IgD-negative memory B cell (primary cell): ENCODE measurements around the gene ZBTB24. TPM values are rescaled to one million over a fixed set of nuclear protein-coding genes. Genes with fewer than 3 reads are reported as not detected.
A peak's percentile ranks its signal among the peaks of the same experiment; 100 is the strongest.
"Not testable (repeated sequence)": the region's sequence is repeated elsewhere in the genome, so short reads cannot be mapped to it uniquely, and the experiment has no call there.

Source experiments
- H3K27ac Mint-ChIP-seq, 3 donors: one replicate each; pipeline ENCODE4 v1.8.0; 2020 to 2022; ENCODE audit warnings: mild to moderate bottlenecking in 3 of 3, mixed read lengths in 3 of 3, moderate library complexity in 1 of 3
- H3K27me3 Mint-ChIP-seq: one replicate; pipeline ENCODE4 v1.8.0; 2021; ENCODE audit warnings: mixed read lengths
- H3K36me3 Mint-ChIP-seq: one replicate; pipeline ENCODE4 v1.8.0; 2020; ENCODE audit warnings: mild to moderate bottlenecking, mixed read lengths
- H3K4me1 Mint-ChIP-seq, 3 donors: one replicate each; pipeline ENCODE4 v1.8.0; 2020 to 2022; ENCODE audit warnings: mixed read lengths in 3 of 3, mild to moderate bottlenecking in 1 of 3
- H3K4me3 Mint-ChIP-seq, 4 donors: one replicate each; pipeline ENCODE4 v1.8.0; 2020 to 2022; ENCODE audit warnings: mild to moderate bottlenecking in 4 of 4, mixed read lengths in 4 of 4, moderate library complexity in 3 of 4
- H3K9me3 Mint-ChIP-seq, 3 donors: one replicate each; pipeline ENCODE4 v1.8.0; 2020 to 2021; ENCODE audit warnings: mixed read lengths in 3 of 3, mild to moderate bottlenecking in 1 of 3
- polyA plus RNA-seq: library from polyadenylated mRNA; unstranded; fragments of 300-500 nt; fragmentation: Illumina TruSeq; gene quantifications from one replicate; pipeline ENCODE4 v1.2.3, GENCODE V29; 2021

Gene ZBTB24
- polyA plus RNA-seq: 15.5 TPM

GRCh38 chr6:109482905-109483734, at the start of gene ZBTB24:
Gene ZBTB24 (minus strand): TSS chr6:109483219. CDS start chr6:109482026, 1,193 bp downstream.
- Mint-ChIP-seq H3K36me3 (peaks cover 13% of the 10 kb centered on the region), H3K4me1 (peaks cover 27 to 43% (median 42%) of the 10 kb centered on the region in 3 donors), H3K27me3 (no peaks in the 10 kb centered on the region), H3K27ac (peak within 1 kb of the TSS; percentile 85 to 95 (median 89)), H3K4me3 (peak within 1 kb of the TSS; percentile 88 to 96 (median 94)), H3K9me3 (peaks cover 0 to 3% (median 0%) of the 10 kb centered on the region in 3 donors)

- Mint-ChIP-seq H3K27ac (peak overlapping the region in 1 of 3 donors; percentile 47), H3K27me3 (no peaks in the 10 kb centered on the region), H3K36me3 (peaks cover 2% of the 10 kb centered on the region), H3K4me1 (peaks cover 0 to 3% (median 1%) of the 10 kb centered on the region in 3 donors), H3K4me3 (no peak overlapping the region), H3K9me3 (peaks cover 0 to 4% (median 4%) of the 10 kb centered on the region in 3 donors)
These were observed 48.4 kb upstream of the ZBTB24 start for GRCh38 chr6:109531446-109531845.

GRCh38 chr6:109527989-109528388, 45.0 kb upstream of the ZBTB24 start:
- Mint-ChIP-seq H3K4me3 (no peak overlapping the region), H3K4me1 (peaks cover 0 to 3% (median 1%) of the 10 kb centered on the region in 3 donors), H3K9me3 (peaks cover 0 to 3% (median 0%) of the 10 kb centered on the region in 3 donors), H3K36me3 (peaks cover 5% of the 10 kb centered on the region), H3K27ac (no peak overlapping the region), H3K27me3 (no peaks in the 10 kb centered on the region)

- peaks cover 0 to 3% (median 0%) of the 10 kb centered on the region in 3 donors for H3K9me3 Mint-ChIP-seq
- peak overlapping the region in 2 of 4 donors; percentile 12 to 29 for H3K4me3 Mint-ChIP-seq
- H3K36me3 Mint-ChIP-seq: peaks cover 5% of the 10 kb centered on the region
- H3K27ac Mint-ChIP-seq: peak overlapping the region in 1 of 3 donors; percentile 43
- H3K27me3 Mint-ChIP-seq: no peaks in the 10 kb centered on the region
- peaks cover 0 to 3% (median 1%) of the 10 kb centered on the region in 3 donors for H3K4me1 Mint-ChIP-seq
These were observed 44.0 kb upstream of the ZBTB24 start for GRCh38 chr6:109526905-109527628.

GRCh38 chr6:109524129-109524528, 41.1 kb upstream of the ZBTB24 start:
- peaks cover 0 to 3% (median 1%) of the 10 kb centered on the region in 3 donors for H3K9me3 Mint-ChIP-seq
- no peak overlapping the region for H3K27ac Mint-ChIP-seq
- H3K27me3 Mint-ChIP-seq: no peaks in the 10 kb centered on the region
- no peak overlapping the region for H3K4me3 Mint-ChIP-seq
- H3K4me1 Mint-ChIP-seq: peaks cover 0 to 5% (median 1%) of the 10 kb centered on the region in 3 donors
- peaks cover 7% of the 10 kb centered on the region for H3K36me3 Mint-ChIP-seq

- Mint-ChIP-seq H3K27ac (no peak overlapping the region), H3K9me3 (peaks cover 0 to 3% (median 1%) of the 10 kb centered on the region in 3 donors), H3K4me3 (no peak overlapping the region), H3K27me3 (no peaks in the 10 kb centered on the region), H3K36me3 (peaks cover 7% of the 10 kb centered on the region), H3K4me1 (peaks cover 0 to 5% (median 1%) of the 10 kb centered on the region in 3 donors)
These were observed 40.5 kb upstream of the ZBTB24 start for GRCh38 chr6:109523478-109523877.

- H3K36me3 Mint-ChIP-seq: peaks cover 7% of the 10 kb centered on the region
- H3K27me3 Mint-ChIP-seq: no peaks in the 10 kb centered on the region
These were observed 38.1 kb upstream of the ZBTB24 start for GRCh38 chr6:109521080-109521479.

GRCh38 chr6:109519647-109520046, 36.6 kb upstream of the ZBTB24 start:
- H3K4me3 Mint-ChIP-seq, H3K4me1 Mint-ChIP-seq, H3K9me3 Mint-ChIP-seq, H3K27me3 Mint-ChIP-seq, H3K27ac Mint-ChIP-seq: not testable (repeated sequence)
- H3K36me3 Mint-ChIP-seq: peaks cover 10% of the 10 kb centered on the region

More at GRCh38 chr6:109521080-109521479, 38.1 kb upstream of the ZBTB24 start:
- peaks cover 4 to 7% (median 5%) of the 10 kb centered on the region in 3 donors for H3K4me1 Mint-ChIP-seq
- H3K27ac Mint-ChIP-seq: no peak overlapping the region
- H3K9me3 Mint-ChIP-seq: peaks cover 0 to 3% (median 1%) of the 10 kb centered on the region in 3 donors
- H3K4me3 Mint-ChIP-seq: no peak overlapping the region

- Mint-ChIP-seq H3K27me3 (no peaks in the 10 kb centered on the region), H3K9me3 (peaks cover 0 to 1% (median 0%) of the 10 kb centered on the region in 3 donors), H3K36me3 (peaks cover 5% of the 10 kb centered on the region), H3K4me3 (no peak overlapping the region), H3K4me1 (peaks cover 7 to 9% (median 8%) of the 10 kb centered on the region in 3 donors), H3K27ac (no peak overlapping the region)
These were observed 33.9 kb upstream of the ZBTB24 start for GRCh38 chr6:109516929-109517328.

GRCh38 chr6:109515781-109516409, 32.9 kb upstream of the ZBTB24 start:
- H3K4me3 Mint-ChIP-seq: peak overlapping the region in 3 of 4 donors; percentile 28 to 45 (median 39)
- H3K27me3 Mint-ChIP-seq: no peaks in the 10 kb centered on the region
- peaks cover 0 to 1% (median 0%) of the 10 kb centered on the region in 3 donors for H3K9me3 Mint-ChIP-seq
- peaks cover 7 to 9% (median 8%) of the 10 kb centered on the region in 3 donors for H3K4me1 Mint-ChIP-seq
- no peak overlapping the region for H3K27ac Mint-ChIP-seq
- H3K36me3 Mint-ChIP-seq: peaks cover 10% of the 10 kb centered on the region

- Mint-ChIP-seq H3K4me3 (peak overlapping the region in 1 of 4 donors; percentile 40), H3K4me1 (peaks cover 5 to 9% (median 8%) of the 10 kb centered on the region in 3 donors), H3K9me3 (peaks cover 0 to 1% (median 0%) of the 10 kb centered on the region in 3 donors), H3K27me3 (no peaks in the 10 kb centered on the region), H3K27ac (no peak overlapping the region), H3K36me3 (peaks cover 11% of the 10 kb centered on the region)
These were observed 31.9 kb upstream of the ZBTB24 start for GRCh38 chr6:109514946-109515345.

GRCh38 chr6:109513571-109514071, 30.6 kb upstream of the ZBTB24 start:
- no peaks in the 10 kb centered on the region for H3K27me3 Mint-ChIP-seq
- H3K4me1 Mint-ChIP-seq: peaks cover 5 to 9% (median 8%) of the 10 kb centered on the region in 3 donors
- H3K36me3 Mint-ChIP-seq: peaks cover 11% of the 10 kb centered on the region
- H3K27ac Mint-ChIP-seq: no peak overlapping the region
- no peak overlapping the region for H3K4me3 Mint-ChIP-seq
- H3K9me3 Mint-ChIP-seq: peaks cover 0 to 1% (median 0%) of the 10 kb centered on the region in 3 donors

- Mint-ChIP-seq H3K27me3 (no peaks in the 10 kb centered on the region), H3K9me3 (peaks cover 0 to 1% (median 0%) of the 10 kb centered on the region in 3 donors), H3K4me1 (peaks cover 5 to 9% (median 8%) of the 10 kb centered on the region in 3 donors), H3K36me3 (peaks cover 11% of the 10 kb centered on the region), H3K27ac (no peak overlapping the region), H3K4me3 (no peak overlapping the region)
These were observed 29.3 kb upstream of the ZBTB24 start for GRCh38 chr6:109512271-109512817.

GRCh38 chr6:109511832-109512231, 28.8 kb upstream of the ZBTB24 start:
- peaks cover 0 to 1% (median 0%) of the 10 kb centered on the region in 3 donors for H3K9me3 Mint-ChIP-seq
- H3K4me3 Mint-ChIP-seq: no peak overlapping the region

More at GRCh38 chr6:109511832-109512231, 28.8 kb upstream of the ZBTB24 start:
- peaks cover 12% of the 10 kb centered on the region for H3K36me3 Mint-ChIP-seq
- H3K27me3 Mint-ChIP-seq: no peaks in the 10 kb centered on the region
- H3K27ac Mint-ChIP-seq: no peak overlapping the region
- peaks cover 4 to 9% (median 8%) of the 10 kb centered on the region in 3 donors for H3K4me1 Mint-ChIP-seq
